ENCODE data around the gene F2R. TPM values are rescaled to one million over a fixed set of nuclear protein-coding genes. Genes with fewer than 3 reads are reported as not detected.

The F2R gene
- total RNA-seq, 4 donors from 2014 or later, result 5.8 to 11.3 (median 9.5) TPM

GRCh38 chr5:76694317-76694716 lies 21.6 kb upstream of the F2R start:
- ATAC-seq (ENCODE audit: low FRiP score) (no peak), DNase-seq (ENCODE audit: low spot score) (no peak)
- TF ChIP-seq, protein P1, sequence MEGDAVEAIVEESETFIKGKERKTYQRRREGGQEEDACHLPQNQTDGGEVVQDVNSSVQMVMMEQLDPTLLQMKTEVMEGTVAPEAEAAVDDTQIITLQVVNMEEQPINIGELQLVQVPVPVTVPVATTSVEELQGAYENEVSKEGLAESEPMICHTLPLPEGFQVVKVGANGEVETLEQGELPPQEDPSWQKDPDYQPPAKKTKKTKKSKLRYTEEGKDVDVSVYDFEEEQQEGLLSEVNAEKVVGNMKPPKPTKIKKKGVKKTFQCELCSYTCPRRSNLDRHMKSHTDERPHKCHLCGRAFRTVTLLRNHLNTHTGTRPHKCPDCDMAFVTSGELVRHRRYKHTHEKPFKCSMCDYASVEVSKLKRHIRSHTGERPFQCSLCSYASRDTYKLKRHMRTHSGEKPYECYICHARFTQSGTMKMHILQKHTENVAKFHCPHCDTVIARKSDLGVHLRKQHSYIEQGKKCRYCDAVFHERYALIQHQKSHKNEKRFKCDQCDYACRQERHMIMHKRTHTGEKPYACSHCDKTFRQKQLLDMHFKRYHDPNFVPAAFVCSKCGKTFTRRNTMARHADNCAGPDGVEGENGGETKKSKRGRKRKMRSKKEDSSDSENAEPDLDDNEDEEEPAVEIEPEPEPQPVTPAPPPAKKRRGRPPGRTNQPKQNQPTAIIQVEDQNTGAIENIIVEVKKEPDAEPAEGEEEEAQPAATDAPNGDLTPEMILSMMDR (IDR thresholded peaks at IDR 0.05), result no peak

GRCh38 chr5:76695346-76695745 lies 20.6 kb upstream of the F2R start:
- ATAC-seq (ENCODE audit: low FRiP score) (no peak), DNase-seq (ENCODE audit: low spot score) (no peak)
- TF ChIP-seq, protein P1 (IDR thresholded peaks at IDR 0.05), result no peak

GRCh38 chr5:76696251-76696650 lies 19.7 kb upstream of the F2R start:
- no peak for ATAC-seq (ENCODE audit: low FRiP score)
- TF ChIP-seq, protein P1 (IDR thresholded peaks at IDR 0.05), result no peak
- DNase-seq (ENCODE audit: low spot score), result no peak

DNA sequence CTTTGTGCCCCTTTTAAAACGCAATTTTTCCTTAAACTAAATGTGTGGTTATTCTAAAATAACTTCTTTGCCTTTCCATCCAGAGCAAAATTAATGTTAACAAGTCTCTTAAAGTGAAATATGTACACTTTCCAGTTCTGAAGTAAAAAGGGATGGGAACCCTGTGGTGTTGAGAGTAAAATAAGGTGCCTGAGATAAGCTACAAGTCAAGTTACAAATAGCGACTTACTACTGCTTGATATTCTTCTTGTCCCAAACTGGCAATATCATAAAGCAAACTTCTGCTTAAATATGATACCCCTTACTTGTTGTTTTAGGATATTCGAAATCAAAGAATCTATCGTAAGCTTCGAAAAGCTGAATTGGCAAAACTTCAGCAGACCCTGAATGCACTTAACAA lies 18.3 kb upstream of the F2R start:
- TF ChIP-seq, protein P1 (IDR thresholded peaks at IDR 0.05), result no peak
- DNase-seq (ENCODE audit: low spot score) (no peak), ATAC-seq (ENCODE audit: low FRiP score) (no peak)

- DNase-seq (ENCODE audit: low spot score) (no peak), ATAC-seq (ENCODE audit: low FRiP score) (no peak)
- TF ChIP-seq, protein P1 (IDR thresholded peaks at IDR 0.05), result no peak
These were observed 15.4 kb upstream of the F2R start for GRCh38 chr5:76700571-76700970.

DNA sequence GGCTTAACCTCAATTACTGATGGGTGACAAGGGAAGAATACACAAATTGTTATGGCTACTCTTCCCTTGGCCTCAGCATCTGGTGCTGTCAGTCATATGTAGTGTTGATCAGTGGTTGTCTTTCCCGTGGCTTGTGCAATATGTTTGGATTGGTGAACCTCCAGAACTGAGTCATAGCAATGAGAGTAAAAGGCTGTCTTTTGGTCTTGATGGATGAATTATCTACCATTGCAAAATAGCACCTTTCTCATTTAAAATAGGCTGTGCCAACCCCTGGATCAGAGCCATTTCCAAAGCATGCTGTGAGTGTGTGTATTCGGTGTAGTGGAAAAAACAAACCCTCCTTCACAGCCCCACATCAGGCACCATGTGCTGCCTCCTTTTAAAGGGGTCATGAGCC lies 14.6 kb upstream of the F2R start:
- DNase-seq (ENCODE audit: low spot score) (no peak), ATAC-seq (ENCODE audit: low FRiP score) (peak; percentile 98)
- TF ChIP-seq, protein P1 (IDR thresholded peaks at IDR 0.05), result no peak

GRCh38 chr5:76703707-76704106 lies 12.2 kb upstream of the F2R start:
- TF ChIP-seq, protein P1 (IDR thresholded peaks at IDR 0.05), result no peak
- DNase-seq (ENCODE audit: low spot score) (no peak), ATAC-seq (ENCODE audit: low FRiP score) (no peak)
